HepG2 (cell line): Measurements from ENCODE around the gene HINT2. TPM values are rescaled to one million over a fixed set of nuclear protein-coding genes. Genes with fewer than 3 reads are reported as not detected.
A peak's percentile ranks its signal among the peaks of the same experiment; 100 is the strongest.

Experiments used
- CREM ChIP-seq, 2 experiments: sonication (generic) in 1 of 2; formaldehyde crosslinking in 1 of 2; IDR thresholded peaks; 2 replicates each; pipeline versions ENCODE4 v1.4.0 to v1.6.1; 2016 to 2020; ENCODE audit warnings: antibody characterized with exemption in 1 of 2, mild to moderate bottlenecking in 1 of 2, missing genetic modification reagents in 1 of 2
- EED ChIP-seq: sonication (generic); formaldehyde crosslinking; IDR thresholded peaks from 2 replicates; pipeline ENCODE4 v1.5.0; 2020; ENCODE audit warnings: mild to moderate bottlenecking, missing genetic modification reagents
- ELF4 ChIP-seq: sonication (generic); formaldehyde crosslinking; IDR thresholded peaks from 2 replicates; pipeline ENCODE4 v1.5.0; 2020; ENCODE audit warnings: missing genetic modification reagents, mild to moderate bottlenecking, moderate library complexity, borderline replicate concordance
- FLYWCH1 ChIP-seq: sonication (generic); formaldehyde crosslinking; IDR thresholded peaks from 2 replicates; pipeline ENCODE4 v1.8.1; 2023; ENCODE audit warnings: mild to moderate bottlenecking, missing genetic modification reagents
- FOSL2 ChIP-seq: sonication (generic); formaldehyde crosslinking; IDR thresholded peaks from 2 replicates; pipeline ENCODE4 v1.4.0; 2020; ENCODE audit warnings: missing genetic modification reagents
- FOXJ3 ChIP-seq: sonication (generic); formaldehyde crosslinking; IDR thresholded peaks from 2 replicates; pipeline ENCODE4 v1.4.0; 2020; ENCODE audit warnings: missing genetic modification reagents, mild to moderate bottlenecking, borderline replicate concordance
- GABPA ChIP-seq, 2 experiments: IDR thresholded peaks; 2 replicates each; pipeline ENCODE4 v1.6.1; 2011 to 2016; ENCODE audit warnings: low read depth in 2 of 2, low read length in 1 of 2, missing biosample characterization in 1 of 2, missing genetic modification characterization in 1 of 2
- GLMP ChIP-seq: sonication (generic); formaldehyde crosslinking; IDR thresholded peaks from 2 replicates; pipeline ENCODE4 v1.9.0; 2021; ENCODE audit warnings: missing genetic modification reagents, mild to moderate bottlenecking, borderline replicate concordance
- KDM5B ChIP-seq: sonication (generic); formaldehyde crosslinking; IDR thresholded peaks from 2 replicates; pipeline ENCODE4 v1.4.0; 2020; ENCODE audit warnings: missing genetic modification reagents, mild to moderate bottlenecking, borderline replicate concordance
- MAFK ChIP-seq, 2 experiments: IDR thresholded peaks in 1 of 2; conservative IDR thresholded peaks in 1 of 2; 2 replicates each; pipeline ENCODE4 v1.6.1; 2011; ENCODE audit warnings: improper control_type of control experiment in 2 of 2, low read length in 2 of 2
- MBD4 ChIP-seq: IDR thresholded peaks from 2 replicates; pipeline ENCODE4 v1.6.1; 2012; ENCODE audit warnings: low read length, inconsistent platforms, borderline replicate concordance
- MED13 ChIP-seq: sonication (generic); formaldehyde crosslinking; IDR thresholded peaks from 2 replicates; pipeline ENCODE4 v1.5.0; 2020; ENCODE audit warnings: missing genetic modification reagents
- MED8 ChIP-seq: sonication (generic); formaldehyde crosslinking; IDR thresholded peaks from 2 replicates; pipeline ENCODE4 v1.8.1; 2023; ENCODE audit warnings: mild to moderate bottlenecking, missing genetic modification reagents; ENCODE audit not compliant: insufficient replicate concordance
- MTA1 ChIP-seq: sonication (generic); formaldehyde crosslinking; IDR thresholded peaks from 2 replicates; pipeline ENCODE4 v1.4.0; 2020; ENCODE audit warnings: missing genetic modification reagents, mild to moderate bottlenecking, borderline replicate concordance
- REXO4 ChIP-seq: sonication (generic); formaldehyde crosslinking; IDR thresholded peaks from 2 replicates; pipeline ENCODE4 v1.8.0; 2022; ENCODE audit warnings: missing genetic modification reagents, mild to moderate bottlenecking, borderline replicate concordance
- RNF2 ChIP-seq: fragments of 450-650 bp; conservative IDR thresholded peaks from 2 replicates; pipeline ENCODE4 v1.6.1; 2016; ENCODE audit warnings: low read depth
- SNAI1 ChIP-seq: sonication (generic); formaldehyde crosslinking; IDR thresholded peaks from 2 replicates; pipeline ENCODE4 v1.5.0; 2020; ENCODE audit warnings: mild to moderate bottlenecking, missing genetic modification reagents, borderline replicate concordance
- SNAPC5 ChIP-seq: sonication (generic); formaldehyde crosslinking; IDR thresholded peaks from 2 replicates; pipeline ENCODE4 v1.8.1; 2023; ENCODE audit warnings: mild to moderate bottlenecking, missing genetic modification reagents, borderline replicate concordance
- SRSF4 ChIP-seq: fragments of 200-400 bp; formaldehyde crosslinking; IDR thresholded peaks from one replicate; pipeline ENCODE4 v1.6.1; 2018; ENCODE audit warnings: mild to moderate bottlenecking, low read depth, low read length, moderate library complexity; ENCODE audit not compliant: poor library complexity, severe bottlenecking
- TEAD3 ChIP-seq: optimal IDR thresholded peaks from 2 replicates; pipeline ENCODE3; 2016; ENCODE audit warnings: borderline replicate concordance
- XBP1 ChIP-seq: sonication (generic); formaldehyde crosslinking; IDR thresholded peaks from 2 replicates; pipeline ENCODE4 v1.5.0; 2020; ENCODE audit warnings: missing genetic modification reagents
- ZBTB1 ChIP-seq: sonication (generic); formaldehyde crosslinking; IDR thresholded peaks from 2 replicates; pipeline ENCODE4 v1.4.0; 2020; ENCODE audit warnings: missing genetic modification reagents, borderline replicate concordance
- ZFAT ChIP-seq: sonication (generic); formaldehyde crosslinking; conservative IDR thresholded peaks from 2 replicates; pipeline ENCODE4 v1.8.1; 2023; ENCODE audit warnings: missing genetic modification reagents, inconsistent platforms
- ZNF224 ChIP-seq: sonication (generic); formaldehyde crosslinking; IDR thresholded peaks from 2 replicates; pipeline ENCODE4 v1.5.0; 2020; ENCODE audit warnings: mild to moderate bottlenecking, missing genetic modification reagents
- ZNF281 ChIP-seq: sonication (generic); formaldehyde crosslinking; IDR thresholded peaks from 2 replicates; pipeline ENCODE4 v1.4.0; 2020; ENCODE audit warnings: missing genetic modification reagents, borderline replicate concordance
- ZSCAN25 ChIP-seq: sonication (generic); formaldehyde crosslinking; IDR thresholded peaks from 2 replicates; pipeline ENCODE4 v1.8.0; 2022; ENCODE audit warnings: mild to moderate bottlenecking, missing genetic modification reagents
- polyA plus RNA-seq, 8 experiments: library from polyadenylated mRNA; depleted of rRNA in 3 of 8; stranded (reverse) in 7 of 8; unstranded in 1 of 8; fragments of >200 nt; fragmentation: Illumina TruSeq in 4 of 8; extraction: Trizol in 4 of 8; gene quantifications; 2 replicates each; pipeline versions ENCODE4 v1.2.1 to v1.2.3, GENCODE V29; 2011 to 2016; ENCODE audit warnings: low read depth in 4 of 8, missing spikeins in 1 of 8, mixed read lengths in 1 of 8; ENCODE audit not compliant: insufficient read depth in 1 of 8
- total RNA-seq, 5 experiments: library from RNA; depleted of rRNA; stranded (reverse); fragments of >200 nt; fragmentation: Illumina TruSeq; extraction: Trizol; gene quantifications; 2 replicates each; pipeline ENCODE4 v1.2.3, GENCODE V29; 2016; ENCODE audit warnings: low read depth in 1 of 5

HINT2 gene
- total and polyA plus RNA-seq, 2 of the 13 experiments (the other 11 are each of a cell fraction or from before 2014, with no cell fraction given): 37.9 to 56.2 TPM

- TF ChIP-seq ZNF224 (CRISPR knock-in tag) (peak; percentile 89; the same call in 1 of the 2 replicates), MED13 (CRISPR knock-in tag) (0 out of 2 replicates have a peak, but pooled peaks have one; percentile 18), GLMP (CRISPR knock-in tag) (no peak), KDM5B (no peak), SNAI1 (no peak), ZBTB1 (CRISPR knock-in tag) (no peak), MTA1 (CRISPR knock-in tag) (no peak), FOXJ3 (CRISPR knock-in tag) (no peak), RNF2 (no peak; the same call in 1 of the 2 replicates), XBP1 (no peak), ELF4 (CRISPR knock-in tag) (no peak), SRSF4 (no peak), CREM (IDR thresholded peaks at IDR 0.05) (no peak), CREM (CRISPR knock-in tag; IDR thresholded peaks at IDR 0.05) (no peak), TEAD3 (CRISPR knock-in tag) (peak; percentile 4), ZSCAN25 (peak; percentile 43; the same call in 1 of the 2 replicates), MAFK (conservative IDR thresholded peaks at IDR 0.05 in 1 of 2, IDR thresholded peaks at IDR 0.05 in 1 of 2; ENCODE audit: low read length in 2 of 2) (no peak), EED (CRISPR knock-in tag) (no peak), MBD4 (no peak), ZNF281 (CRISPR knock-in tag) (peak; percentile 21; the same call in 1 of the 2 replicates), FLYWCH1 (CRISPR knock-in tag) (no peak), GABPA (IDR thresholded peaks at IDR 0.05; ENCODE audit: low read depth, low read length) (no peak), GABPA (CRISPR knock-in tag; IDR thresholded peaks at IDR 0.05; ENCODE audit: low read depth) (no peak; the same call in 1 of the 2 replicates), SNAPC5 (CRISPR knock-in tag) (no peak), MED8 (peak; percentile 24), REXO4 (no peak), FOSL2 (peak; percentile 26; the same call in 1 of the 2 replicates), ZFAT (CRISPR knock-in tag) (no peak)
Measured at GRCh38 chr9:35814106-35814840, 569 bp downstream of the HINT2 start (continued).
